OCI-LY1 (cell line): Measurements from ENCODE around the gene PRTFDC1.

ENCODE experiments used
- EZH2 ChIP-seq: fragments of 200-600 bp; sonication (generic), shearing (Covaris generic); IDR thresholded peaks from 2 replicates; pipeline ENCODE4 v1.8.0; 2017; ENCODE audit warnings: borderline replicate concordance, mixed run types, mild to moderate bottlenecking, antibody characterized with exemption, low read length, moderate library complexity, mixed read lengths
- TF ChIP-seq, protein P1 (sequence below): fragments of 200-600 bp; sonication (generic), shearing (Covaris generic); IDR thresholded peaks from 2 replicates; pipeline ENCODE4 v1.5.1; 2017; ENCODE audit warnings: mild to moderate bottlenecking, antibody characterized with exemption, low read length, moderate library complexity, mixed read lengths

DNA sequence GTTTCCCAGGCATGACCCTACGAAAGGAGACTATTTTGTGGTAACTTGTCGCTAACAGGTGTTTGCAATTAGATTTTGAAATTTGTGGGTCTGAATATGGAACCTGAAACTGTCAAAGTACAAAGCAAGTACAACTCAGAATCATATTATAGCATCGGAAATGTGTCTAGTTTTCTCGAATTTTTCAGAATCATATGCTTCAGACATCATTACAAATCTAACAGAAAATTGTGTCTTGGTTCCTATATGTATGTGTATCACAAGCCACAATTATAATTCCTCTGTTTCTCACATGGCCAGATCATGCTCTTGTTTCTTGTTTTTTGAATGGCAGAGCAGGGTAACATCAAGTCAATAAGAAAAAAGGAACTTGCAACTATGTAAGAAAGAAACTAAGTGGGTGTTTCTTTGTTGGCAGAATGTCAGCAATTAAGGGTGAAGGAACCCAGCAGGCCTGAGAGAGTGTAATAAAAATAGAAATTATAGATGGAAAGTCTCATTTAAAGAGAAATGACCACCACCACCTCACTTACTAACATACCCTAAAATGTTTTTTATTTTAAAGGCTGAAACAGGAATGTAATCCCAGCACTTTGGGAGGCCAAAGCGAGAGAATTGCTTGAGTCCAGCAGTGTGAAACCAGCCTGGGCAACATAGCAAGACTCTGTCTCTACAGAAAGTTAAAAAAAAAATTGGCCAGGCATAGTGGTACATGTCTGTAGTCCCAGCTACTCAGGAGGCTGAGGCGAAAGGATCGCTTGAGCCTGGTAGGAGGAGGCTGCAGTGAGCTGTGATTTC, 51.3 kb downstream of the PRTFDC1 start:
- TF ChIP-seq, protein P1, sequence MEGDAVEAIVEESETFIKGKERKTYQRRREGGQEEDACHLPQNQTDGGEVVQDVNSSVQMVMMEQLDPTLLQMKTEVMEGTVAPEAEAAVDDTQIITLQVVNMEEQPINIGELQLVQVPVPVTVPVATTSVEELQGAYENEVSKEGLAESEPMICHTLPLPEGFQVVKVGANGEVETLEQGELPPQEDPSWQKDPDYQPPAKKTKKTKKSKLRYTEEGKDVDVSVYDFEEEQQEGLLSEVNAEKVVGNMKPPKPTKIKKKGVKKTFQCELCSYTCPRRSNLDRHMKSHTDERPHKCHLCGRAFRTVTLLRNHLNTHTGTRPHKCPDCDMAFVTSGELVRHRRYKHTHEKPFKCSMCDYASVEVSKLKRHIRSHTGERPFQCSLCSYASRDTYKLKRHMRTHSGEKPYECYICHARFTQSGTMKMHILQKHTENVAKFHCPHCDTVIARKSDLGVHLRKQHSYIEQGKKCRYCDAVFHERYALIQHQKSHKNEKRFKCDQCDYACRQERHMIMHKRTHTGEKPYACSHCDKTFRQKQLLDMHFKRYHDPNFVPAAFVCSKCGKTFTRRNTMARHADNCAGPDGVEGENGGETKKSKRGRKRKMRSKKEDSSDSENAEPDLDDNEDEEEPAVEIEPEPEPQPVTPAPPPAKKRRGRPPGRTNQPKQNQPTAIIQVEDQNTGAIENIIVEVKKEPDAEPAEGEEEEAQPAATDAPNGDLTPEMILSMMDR: no peak
- TF ChIP-seq EZH2: no peak
